22Rv1 (cell line): Measurements from ENCODE around the gene P2RX3.

Experiments used
- H3K27ac ChIP-seq: fragments of 450-650 bp; 2 replicates; pipeline ENCODE4 v1.5.1; 2017
- ZFX ChIP-seq: fragments of 450-650 bp; IDR thresholded peaks from 2 replicates; pipeline ENCODE4 v1.6.1; 2017; ENCODE audit warnings: antibody characterized with exemption, borderline replicate concordance
- TF ChIP-seq, protein P1 (sequence below): fragments of 450-650 bp; IDR thresholded peaks from 2 replicates; pipeline ENCODE4 v1.5.1; 2017; ENCODE audit warnings: mild to moderate bottlenecking

P2RX3 gene

GRCh38 chr11:57391539-57391938, 53.4 kb downstream of the P2RX3 start:
- TF ChIP-seq, protein P1, sequence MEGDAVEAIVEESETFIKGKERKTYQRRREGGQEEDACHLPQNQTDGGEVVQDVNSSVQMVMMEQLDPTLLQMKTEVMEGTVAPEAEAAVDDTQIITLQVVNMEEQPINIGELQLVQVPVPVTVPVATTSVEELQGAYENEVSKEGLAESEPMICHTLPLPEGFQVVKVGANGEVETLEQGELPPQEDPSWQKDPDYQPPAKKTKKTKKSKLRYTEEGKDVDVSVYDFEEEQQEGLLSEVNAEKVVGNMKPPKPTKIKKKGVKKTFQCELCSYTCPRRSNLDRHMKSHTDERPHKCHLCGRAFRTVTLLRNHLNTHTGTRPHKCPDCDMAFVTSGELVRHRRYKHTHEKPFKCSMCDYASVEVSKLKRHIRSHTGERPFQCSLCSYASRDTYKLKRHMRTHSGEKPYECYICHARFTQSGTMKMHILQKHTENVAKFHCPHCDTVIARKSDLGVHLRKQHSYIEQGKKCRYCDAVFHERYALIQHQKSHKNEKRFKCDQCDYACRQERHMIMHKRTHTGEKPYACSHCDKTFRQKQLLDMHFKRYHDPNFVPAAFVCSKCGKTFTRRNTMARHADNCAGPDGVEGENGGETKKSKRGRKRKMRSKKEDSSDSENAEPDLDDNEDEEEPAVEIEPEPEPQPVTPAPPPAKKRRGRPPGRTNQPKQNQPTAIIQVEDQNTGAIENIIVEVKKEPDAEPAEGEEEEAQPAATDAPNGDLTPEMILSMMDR, result no peak
- no peak for TF ChIP-seq ZFX
- no peak overlapping the region for H3K27ac ChIP-seq

GRCh38 chr11:57392066-57392762, 54.1 kb downstream of the P2RX3 start:
- no peak overlapping the region for H3K27ac ChIP-seq
- no peak for TF ChIP-seq ZFX
- TF ChIP-seq, protein P1, result no peak

GRCh38 chr11:57392763-57393105, 54.6 kb downstream of the P2RX3 start:
- H3K27ac ChIP-seq, result no peak overlapping the region
- TF ChIP-seq, protein P1, result no peak
- no peak for TF ChIP-seq ZFX

- H3K27ac ChIP-seq, result no peak overlapping the region
- TF ChIP-seq, protein P1, result no peak
- no peak for TF ChIP-seq ZFX
Measured at GRCh38 chr11:57394203-57394965, 56.2 kb downstream of the P2RX3 start.

DNA sequence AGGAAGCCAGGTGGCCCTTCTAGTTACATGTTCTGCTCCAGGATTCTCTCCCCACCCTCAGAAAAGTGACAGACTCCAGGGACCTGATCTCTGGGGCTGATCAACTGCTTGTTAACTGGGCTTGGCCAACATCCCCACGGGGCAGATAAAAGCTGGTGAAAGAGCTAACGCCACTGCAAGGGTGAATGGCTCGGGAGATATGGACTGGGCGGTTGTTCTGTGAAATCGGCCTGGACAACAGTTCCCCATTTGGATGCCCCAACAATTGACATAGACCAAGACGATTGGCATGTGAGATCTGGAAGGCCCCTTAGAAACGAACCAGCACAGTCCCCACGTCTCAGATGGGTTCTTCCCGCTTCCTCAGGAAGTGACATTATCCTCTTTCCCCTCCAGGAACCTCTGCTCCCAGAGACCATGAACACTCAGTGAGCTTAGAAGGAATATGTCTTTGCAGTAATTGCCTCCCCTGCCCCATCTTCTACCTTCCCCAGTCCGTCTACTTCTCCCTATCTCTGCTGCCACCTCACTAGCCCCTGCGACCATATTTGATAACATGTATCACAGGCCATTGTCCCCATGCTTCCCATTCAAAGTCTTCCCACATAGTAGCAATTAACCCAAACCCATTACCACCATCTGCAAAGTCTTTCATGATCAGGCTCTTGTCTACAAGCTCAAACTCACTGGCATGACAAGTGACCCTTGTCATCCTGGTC, 57.9 kb downstream of the P2RX3 start:
- TF ChIP-seq, protein P1, result no peak
- TF ChIP-seq ZFX, result no peak
- no peak overlapping the region for H3K27ac ChIP-seq

DNA sequence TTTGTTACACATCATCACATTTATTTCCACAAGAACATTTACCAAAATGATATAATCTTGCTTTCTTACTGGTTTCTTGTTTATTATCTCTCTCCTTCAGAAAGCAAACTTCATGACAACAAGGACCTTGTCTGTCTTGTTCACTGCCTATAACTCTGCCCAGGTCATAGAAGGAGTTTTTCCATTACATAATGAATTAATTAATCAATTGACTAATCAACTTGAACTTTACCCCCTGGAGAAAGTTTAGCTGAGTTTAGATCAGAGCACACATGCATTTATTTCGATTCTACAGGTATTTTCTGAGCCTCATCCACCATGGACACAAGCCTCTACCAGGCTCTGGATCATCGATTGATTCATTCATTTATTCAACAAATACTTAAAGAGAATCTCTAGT, 58.6 kb downstream of the P2RX3 start:
- no peak overlapping the region for H3K27ac ChIP-seq
- no peak for TF ChIP-seq ZFX
- TF ChIP-seq, protein P1, result no peak
